AG09309 (cell line): ENCODE data around the gene SEC62.

Experiments
- DNase-seq: peaks from one replicate; pipeline ENCODE4 v3.0.0-alpha.2; 2010; ENCODE audit warnings: low read depth
- H3K4me3 ChIP-seq: 2 replicates; pipeline ENCODE4 v1.5.1; 2011; ENCODE audit warnings: mild to moderate bottlenecking, low read depth, low read length, moderate library complexity; ENCODE audit not compliant: control insufficient read depth
- CTCF ChIP-seq: IDR thresholded peaks from 2 replicates; pipeline ENCODE4 v1.5.1; 2011; ENCODE audit warnings: mild to moderate bottlenecking, low read depth, low read length, inconsistent platforms; ENCODE audit not compliant: insufficient read depth, control insufficient read depth; ENCODE audit errors: missing control alignments

The SEC62 gene

DNA sequence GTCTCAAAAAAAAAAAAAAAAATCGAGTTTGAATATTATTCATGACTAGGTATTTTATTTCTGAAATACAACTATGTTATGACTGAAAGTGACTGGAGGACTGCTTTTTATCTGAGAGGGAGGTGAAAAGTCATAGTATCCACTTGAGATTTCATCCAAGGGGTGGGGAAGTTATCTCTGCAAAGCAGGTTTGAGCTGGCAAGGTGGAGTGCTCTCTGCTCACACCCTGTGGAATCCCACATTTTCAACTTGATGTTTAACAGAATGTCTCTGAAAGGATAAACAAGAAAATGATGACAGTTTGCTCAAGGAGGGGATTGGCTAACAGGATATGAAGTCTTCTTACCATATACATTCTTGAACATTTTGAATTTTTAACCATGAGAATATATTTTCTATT, 27.3 kb upstream of the SEC62 start:
- no peak overlapping the region for H3K4me3 ChIP-seq
- TF ChIP-seq CTCF, result no peak

DNA sequence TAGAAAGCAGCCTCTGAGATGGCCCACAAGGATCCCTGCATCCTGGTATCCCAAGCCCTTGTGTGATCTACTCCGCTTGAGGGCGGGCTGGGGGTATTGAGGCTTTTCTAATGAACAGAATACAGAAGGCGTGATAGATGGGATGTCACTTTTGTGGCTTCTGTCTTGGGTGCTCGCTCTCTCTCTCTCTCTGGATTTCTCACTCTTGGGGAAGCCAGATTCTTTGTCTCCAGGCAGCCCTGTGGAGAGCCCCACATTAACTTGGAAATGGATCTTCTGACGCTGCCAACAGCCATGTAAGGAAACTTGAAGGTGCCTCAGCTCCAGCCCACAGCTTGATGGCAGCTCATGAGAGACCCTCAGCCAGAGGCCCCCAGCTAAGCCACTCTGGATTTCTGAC, 26.9 kb upstream of the SEC62 start:
- no peak overlapping the region for H3K4me3 ChIP-seq
- no peak for TF ChIP-seq CTCF
- no peak for DNase-seq

More for the DNA sequence above, 27.3 kb upstream of the SEC62 start:
- no peak for DNase-seq

- TF ChIP-seq CTCF, result no peak
- H3K4me3 ChIP-seq, result no peak overlapping the region
- DNase-seq, result no peak
Measured at GRCh38 chr3:169940470-169941181, 26.0 kb upstream of the SEC62 start.

DNA sequence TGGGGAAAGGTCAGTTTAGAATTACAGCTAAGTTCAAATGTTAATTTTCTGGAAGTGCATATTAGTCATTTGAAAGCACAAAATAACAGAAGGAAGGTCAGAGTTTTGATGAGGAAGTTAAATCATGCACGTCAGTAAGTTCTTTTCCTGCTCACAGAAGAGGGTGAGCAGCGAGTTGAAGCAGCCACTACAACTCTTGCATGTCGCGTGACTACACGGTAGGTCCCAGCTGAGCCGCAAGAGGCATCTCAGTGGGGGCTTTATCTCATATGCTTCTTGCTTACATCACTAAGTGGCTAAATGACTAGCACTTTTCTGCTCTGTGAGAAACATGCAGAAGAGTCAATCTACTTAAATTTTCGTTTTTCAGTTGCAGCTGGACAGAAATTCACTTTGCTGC, 21.3 kb upstream of the SEC62 start:
- no peak overlapping the region for H3K4me3 ChIP-seq
- TF ChIP-seq CTCF, result no peak

DNA sequence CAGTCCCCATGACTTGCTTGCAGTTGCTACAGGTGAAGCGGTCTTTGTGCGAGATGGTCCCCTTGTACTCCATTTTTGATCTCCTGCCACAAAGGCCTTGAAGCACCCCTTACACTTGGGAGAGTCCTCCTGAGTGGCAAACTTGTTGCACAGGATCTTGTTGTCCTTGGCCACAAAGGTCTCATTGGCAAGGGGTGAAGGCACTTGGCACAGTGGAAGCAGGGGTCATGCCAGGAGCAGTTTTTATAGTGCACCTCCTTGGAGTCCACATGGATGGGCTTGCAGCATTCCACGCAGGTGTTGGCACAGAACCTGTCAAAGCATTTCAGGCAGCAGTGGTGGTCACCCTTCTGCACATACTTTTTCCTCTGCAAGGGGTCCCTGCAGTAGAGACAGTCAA, 20.3 kb upstream of the SEC62 start:
- H3K4me3 ChIP-seq, result no peak overlapping the region
- TF ChIP-seq CTCF, result no peak
- DNase-seq, result no peak

More for the DNA sequence above, 21.3 kb upstream of the SEC62 start:
- DNase-seq, result no peak

- DNase-seq, result no peak
- no peak for TF ChIP-seq CTCF
- no peak overlapping the region for H3K4me3 ChIP-seq
Measured at GRCh38 chr3:169948559-169949448, 17.8 kb upstream of the SEC62 start.
